Measurements from ENCODE around the gene CLASP2. TPM values are rescaled to one million over a fixed set of nuclear protein-coding genes. Genes with fewer than 3 reads are reported as not detected.

Gene CLASP2
- polyA plus RNA-seq, 1 donor (not counting 4 experiments of a cell fraction or from before 2014, with no cell fraction given): 49.5 TPM

DNA sequence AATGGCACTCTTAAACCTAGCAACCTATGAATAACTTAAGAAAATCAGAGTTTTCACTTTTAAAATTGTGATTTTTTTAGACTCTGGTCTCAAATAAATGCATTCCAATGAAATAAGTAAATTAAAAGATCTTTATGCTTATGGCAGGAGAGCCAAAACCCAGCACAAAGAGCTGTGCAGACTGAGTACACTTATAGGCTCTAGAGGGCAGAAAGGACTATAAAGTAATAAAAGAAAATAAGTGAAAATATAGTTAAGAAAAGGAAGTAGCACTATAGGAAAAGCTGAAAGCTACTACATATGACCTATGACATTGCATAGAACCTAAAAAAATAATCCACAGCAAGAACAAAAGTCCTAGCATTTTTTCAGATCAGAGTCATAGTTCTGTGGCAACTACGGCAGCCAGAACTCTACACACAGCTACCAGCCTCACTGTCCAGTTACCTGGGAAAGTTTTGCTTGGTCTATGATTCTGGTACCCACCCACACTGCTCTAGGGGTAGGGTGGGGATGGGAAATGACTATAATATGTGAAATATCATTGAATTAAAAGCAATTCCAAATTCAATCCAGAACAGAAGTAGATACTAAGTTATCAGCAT is 30.5 kb downstream of the CLASP2 start:
- H2AFZ ChIP-seq (ENCODE audit: control insufficient read depth, low read length): no peak overlapping the region
- H3K9me3 ChIP-seq (ENCODE audit: control insufficient read depth, low read depth, low read length): no peaks in the 10 kb centered on the region
- H3K4me2 ChIP-seq (ENCODE audit: control insufficient read depth, extremely low read depth, insufficient read depth, low read depth, low read length): no peak overlapping the region
- no peak for TF ChIP-seq EZH2 (IDR thresholded peaks at IDR 0.05; ENCODE audit: low read length)
- TF ChIP-seq, protein P1, sequence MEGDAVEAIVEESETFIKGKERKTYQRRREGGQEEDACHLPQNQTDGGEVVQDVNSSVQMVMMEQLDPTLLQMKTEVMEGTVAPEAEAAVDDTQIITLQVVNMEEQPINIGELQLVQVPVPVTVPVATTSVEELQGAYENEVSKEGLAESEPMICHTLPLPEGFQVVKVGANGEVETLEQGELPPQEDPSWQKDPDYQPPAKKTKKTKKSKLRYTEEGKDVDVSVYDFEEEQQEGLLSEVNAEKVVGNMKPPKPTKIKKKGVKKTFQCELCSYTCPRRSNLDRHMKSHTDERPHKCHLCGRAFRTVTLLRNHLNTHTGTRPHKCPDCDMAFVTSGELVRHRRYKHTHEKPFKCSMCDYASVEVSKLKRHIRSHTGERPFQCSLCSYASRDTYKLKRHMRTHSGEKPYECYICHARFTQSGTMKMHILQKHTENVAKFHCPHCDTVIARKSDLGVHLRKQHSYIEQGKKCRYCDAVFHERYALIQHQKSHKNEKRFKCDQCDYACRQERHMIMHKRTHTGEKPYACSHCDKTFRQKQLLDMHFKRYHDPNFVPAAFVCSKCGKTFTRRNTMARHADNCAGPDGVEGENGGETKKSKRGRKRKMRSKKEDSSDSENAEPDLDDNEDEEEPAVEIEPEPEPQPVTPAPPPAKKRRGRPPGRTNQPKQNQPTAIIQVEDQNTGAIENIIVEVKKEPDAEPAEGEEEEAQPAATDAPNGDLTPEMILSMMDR (optimal IDR thresholded peaks at IDR 0.05 in 1 of 3, IDR thresholded peaks at IDR 0.05 in 1 of 3, conservative IDR thresholded peaks at IDR 0.05 in 1 of 3; ENCODE audit: extremely low read depth in 1 of 3, insufficient read depth in 2 of 3, low read length in 3 of 3): no peak
- H3K36me3 ChIP-seq (ENCODE audit: control insufficient read depth in 2 of 2, extremely low read depth in 1 of 2, insufficient read depth in 2 of 2, low read length in 2 of 2): peaks cover 6 to 7% of the 10 kb centered on the region in 2 experiments
- no peak overlapping the region for H3K27ac ChIP-seq (ENCODE audit: control insufficient read depth, insufficient read depth, low read length)
- dilution Hi-C loops (cut with MboI; ENCODE audit: extremely low pct_ligation_motif_present, low sequenced_read_pairs): no loop called here
- no peak overlapping the region for H3K4me3 ChIP-seq (ENCODE audit: control insufficient read depth in 2 of 3, extremely low read depth in 1 of 3, insufficient read depth in 2 of 3, low read depth in 1 of 3, low read length in 3 of 3)
- H4K20me1 ChIP-seq (ENCODE audit: control insufficient read depth, extremely low read depth, insufficient read depth, low read length): no peaks in the 10 kb centered on the region
- peaks cover 4% of the 10 kb centered on the region for H3K79me2 ChIP-seq (ENCODE audit: control insufficient read depth, insufficient read depth, low read length)
- H3K9ac ChIP-seq (ENCODE audit: control insufficient read depth, extremely low read depth, insufficient read depth, low read length): no peak overlapping the region
- FAIRE-seq (no peak), DNase-seq (ENCODE audit: low read depth, low spot score) (no peak)
- no peaks in the 10 kb centered on the region for H3K9me1 ChIP-seq (ENCODE audit: control insufficient read depth, extremely low read depth, insufficient read depth, low read length)
- peaks cover 5% of the 10 kb centered on the region for H3K4me1 ChIP-seq (ENCODE audit: control insufficient read depth, extremely low read depth, insufficient read depth, low read length)
- H3K27me3 ChIP-seq (ENCODE audit: control insufficient read depth, extremely low read depth, insufficient read depth, low read length): no peaks in the 10 kb centered on the region

DNA sequence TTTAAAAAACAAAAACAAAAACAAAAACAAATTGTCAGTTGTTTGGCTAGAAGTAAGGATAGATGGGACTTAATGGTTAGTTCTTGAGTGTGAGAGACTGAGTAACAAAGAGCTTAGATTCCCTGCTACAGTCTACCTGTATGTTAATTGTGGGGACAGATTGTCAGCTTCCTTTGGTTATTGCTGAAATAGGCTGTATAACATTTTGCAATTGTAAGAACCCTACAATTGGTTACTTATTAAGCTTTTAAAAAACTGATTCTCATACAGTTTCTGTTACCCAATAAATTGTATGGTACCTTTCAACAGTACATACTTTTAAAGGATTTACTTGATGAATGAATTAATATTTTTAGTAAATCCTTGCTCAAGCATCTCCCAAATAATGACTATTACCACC is 35.3 kb downstream of the CLASP2 start:
- Histone ChIP-seq H3K27ac (ENCODE audit: control insufficient read depth, insufficient read depth, low read length) (no peak overlapping the region), H3K79me2 (ENCODE audit: control insufficient read depth, insufficient read depth, low read length) (no peaks in the 10 kb centered on the region), H3K4me2 (ENCODE audit: control insufficient read depth, extremely low read depth, insufficient read depth, low read depth, low read length) (no peak overlapping the region), H3K9me1 (ENCODE audit: control insufficient read depth, extremely low read depth, insufficient read depth, low read length) (no peaks in the 10 kb centered on the region), H3K4me1 (ENCODE audit: control insufficient read depth, extremely low read depth, insufficient read depth, low read length) (peaks cover 7% of the 10 kb centered on the region), H2AFZ (ENCODE audit: control insufficient read depth, low read length) (no peak overlapping the region), H3K9me3 (ENCODE audit: control insufficient read depth, low read depth, low read length) (no peaks in the 10 kb centered on the region), H3K36me3 (ENCODE audit: control insufficient read depth in 2 of 2, extremely low read depth in 1 of 2, insufficient read depth in 2 of 2, low read length in 2 of 2) (peaks cover 6 to 7% of the 10 kb centered on the region in 2 experiments), H4K20me1 (ENCODE audit: control insufficient read depth, extremely low read depth, insufficient read depth, low read length) (no peaks in the 10 kb centered on the region), H3K27me3 (ENCODE audit: control insufficient read depth, extremely low read depth, insufficient read depth, low read length) (no peaks in the 10 kb centered on the region), H3K4me3 (ENCODE audit: control insufficient read depth in 2 of 3, extremely low read depth in 1 of 3, insufficient read depth in 2 of 3, low read depth in 1 of 3, low read length in 3 of 3) (no peak overlapping the region), H3K9ac (ENCODE audit: control insufficient read depth, extremely low read depth, insufficient read depth, low read length) (no peak overlapping the region)
- no peak for DNase-seq (ENCODE audit: low read depth, low spot score)
- TF ChIP-seq, protein P1 (optimal IDR thresholded peaks at IDR 0.05 in 1 of 3, IDR thresholded peaks at IDR 0.05 in 1 of 3, conservative IDR thresholded peaks at IDR 0.05 in 1 of 3; ENCODE audit: extremely low read depth in 1 of 3, insufficient read depth in 2 of 3, low read length in 3 of 3): no peak
- no peak for TF ChIP-seq EZH2 (IDR thresholded peaks at IDR 0.05; ENCODE audit: low read length)
- dilution Hi-C loops (cut with MboI; ENCODE audit: extremely low pct_ligation_motif_present, low sequenced_read_pairs): no loop called here
- FAIRE-seq: no peak

Data from keratinocyte (primary cell).